GM12878 (cell line): ENCODE measurements around the gene SCAMP1. TPM values are rescaled to one million over a fixed set of nuclear protein-coding genes. Genes with fewer than 3 reads are reported as not detected.

Experiments used
- ATAC-seq: fragments of 200-7000 bp; cut with Tn5 transposase; 3 replicates; pipeline ENCODE4 v1.9.1; 2020; ENCODE audit warnings: mild to moderate bottlenecking, moderate library complexity
- BruUV-seq: library from RNA; stranded (reverse); fragments of 400-500 nt; replicated peaks from 2 replicates; lab custom pipeline; 2021; lab: Mats Ljungman, UMichigan
- CTCF ChIA-PET: fragments of 300-600 bp; sonication (Branson Sonifier 250); formaldehyde crosslinking; extraction: SDS; loops from one replicate; lab custom pipeline; 2021; ENCODE audit warnings: inconsistent platforms; lab: Yijun Ruan, JAX
- POLR2A ChIA-PET: fragments of 350-600 bp; formaldehyde crosslinking; extraction: SDS; loops from one replicate; lab custom pipeline; 2021; ENCODE audit warnings: inconsistent platforms; lab: Charles Lee
- RAD21 ChIA-PET: fragments of 300-600 bp; sonication (Branson Sonifier 250); formaldehyde crosslinking; loops from one replicate; lab custom pipeline; 2023; ENCODE audit warnings: antibody characterized with exemption; ENCODE audit not compliant: unreplicated experiment; lab: Charles Lee
- SMC1A ChIA-PET: fragments of 300-600 bp; sonication (Branson Sonifier 250); formaldehyde crosslinking; loops from one replicate; lab custom pipeline; 2023; ENCODE audit not compliant: unreplicated experiment, uncharacterized antibody; lab: Charles Lee
- DNase-seq: peaks from one replicate; pipeline ENCODE4 v3.0.0-alpha.2; 2011; ENCODE audit warnings: low read depth, low spot score
- FAIRE-seq: peaks from 3 replicates; lab custom pipeline; 2011; peaks lifted over from hg19 to GRCh38; lab: Jason Lieb, UNC
- H2AFZ ChIP-seq: 2 replicates; pipeline ENCODE4 v1.6.0; 2011; ENCODE audit warnings: low read depth, low read length, control low read depth; ENCODE audit not compliant: control insufficient read depth
- H3K27ac ChIP-seq: 2 replicates; pipeline ENCODE4 v1.5.1; 2011; ENCODE audit warnings: control low read depth; ENCODE audit not compliant: control insufficient read depth, insufficient read depth
- H3K27me3 ChIP-seq, 2 experiments: replicated peaks in 1 of 2; 2 replicates each; pipeline versions ENCODE4 v1.6.0 to v1.6.1; 2011; ENCODE audit warnings: low read length in 1 of 2; ENCODE audit not compliant: control insufficient read depth in 2 of 2, insufficient read depth in 2 of 2
- H3K36me3 ChIP-seq, 2 experiments: 2 replicates each; pipeline ENCODE4 v1.5.1; 2011; ENCODE audit warnings: low read length in 1 of 2; ENCODE audit not compliant: control insufficient read depth in 2 of 2, insufficient read depth in 2 of 2
- H3K4me1 ChIP-seq: 2 replicates; pipeline ENCODE4 v1.6.1; 2011; ENCODE audit warnings: mild to moderate bottlenecking, low read length, moderate library complexity, mixed read lengths; ENCODE audit not compliant: control insufficient read depth, insufficient read depth
- H3K4me2 ChIP-seq: 2 replicates; pipeline ENCODE4 v1.6.0; 2011; ENCODE audit warnings: control low read depth; ENCODE audit not compliant: control insufficient read depth, insufficient read depth
- H3K4me3 ChIP-seq: fragments of 200-600 bp; sonication (generic); 2 replicates; pipeline ENCODE4 v1.5.1; 2016
- H3K79me2 ChIP-seq: 2 replicates; pipeline ENCODE4 v1.6.0; 2011; ENCODE audit warnings: low read length; ENCODE audit not compliant: control insufficient read depth, insufficient read depth
- H3K9ac ChIP-seq: 2 replicates; pipeline ENCODE4 v1.8.0; 2011; ENCODE audit warnings: low read length, control low read depth, mixed read lengths; ENCODE audit not compliant: control insufficient read depth, insufficient read depth
- H3K9me3 ChIP-seq: replicated peaks from 3 replicates; pipeline ENCODE4 v1.5.1; 2011; ENCODE audit warnings: mild to moderate bottlenecking, low read length; ENCODE audit not compliant: control insufficient read depth, insufficient read depth
- H4K20me1 ChIP-seq: 2 replicates; pipeline ENCODE4 v1.6.0; 2011; ENCODE audit not compliant: control insufficient read depth, insufficient read depth
- ATF7 ChIP-seq: fragments of 450-650 bp; IDR thresholded peaks from 2 replicates; pipeline ENCODE4 v1.6.1; 2016; ENCODE audit warnings: low read depth, mild to moderate bottlenecking
- CHD4 ChIP-seq: fragments of 200-600 bp; sonication (generic); IDR thresholded peaks from 2 replicates; pipeline ENCODE4 v1.6.1; 2016; ENCODE audit warnings: mild to moderate bottlenecking
- EGR1 ChIP-seq, 2 experiments: IDR thresholded peaks; 1 replicate in 1 of 2; 2 replicates in 1 of 2; pipeline ENCODE4 v1.6.1; 2011 to 2012; ENCODE audit warnings: low read depth in 2 of 2, low read length in 2 of 2, borderline replicate concordance in 1 of 2, mild to moderate bottlenecking in 1 of 2, moderate library complexity in 1 of 2
- HDAC6 ChIP-seq: fragments of 200-600 bp; sonication (generic); IDR thresholded peaks from one replicate; pipeline ENCODE4 v1.8.0; 2017; ENCODE audit warnings: antibody characterized with exemption; ENCODE audit not compliant: unreplicated experiment
- MEF2B ChIP-seq: fragments of 450-650 bp; IDR thresholded peaks from 2 replicates; pipeline ENCODE4 v1.6.1; 2018; ENCODE audit warnings: mild to moderate bottlenecking, moderate library complexity; ENCODE audit not compliant: partially characterized antibody, poor library complexity, severe bottlenecking
- POLR2A ChIP-seq: IDR thresholded peaks from 2 replicates; pipeline ENCODE4 v1.6.1; 2011; ENCODE audit warnings: low read depth, mild to moderate bottlenecking, low read length
- SREBF2 ChIP-seq: IDR thresholded peaks from 2 replicates; pipeline ENCODE4 v1.6.1; 2012; ENCODE audit warnings: mild to moderate bottlenecking, low read length
- YY1 ChIP-seq: IDR thresholded peaks from 2 replicates; pipeline ENCODE4 v1.6.1; 2011; ENCODE audit warnings: low read depth, mild to moderate bottlenecking, low read length
- ZNF622 ChIP-seq: fragments of 450-650 bp; IDR thresholded peaks from 2 replicates; pipeline ENCODE4 v1.6.1; 2017; ENCODE audit warnings: mild to moderate bottlenecking, inconsistent platforms
- WGBS: methylation state at CpG from one replicate; pipeline ENCODE4 v1.1.6; 2016; ENCODE audit warnings: low lambda C conversion rate; ENCODE audit not compliant: insufficient replicate concordance, insufficient coverage; ENCODE audit errors: missing lambda C conversion rate; 5-methylcytosine and 5-hydroxymethylcytosine counted together
- in situ Hi-C: fragments of 300-500 bp; cut with MboI; formaldehyde crosslinking; loops from 9 replicates; pipeline ENCODE4 v1.14.3; 2018; ENCODE audit warnings: mixed read lengths
- intact Hi-C: fragments of 100-400 bp; cut with micrococcal nuclease; formaldehyde crosslinking; loops from one replicate; pipeline ENCODE4 v1.14.2; 2022; ENCODE audit not compliant: unreplicated experiment
- polyA plus RNA-seq, 11 experiments: library from polyadenylated mRNA; depleted of rRNA in 4 of 11; unstranded in 6 of 11; stranded (reverse) in 5 of 11; fragments of >200 nt; fragmentation: Nextera tagmentation in 4 of 11; fragmentation: Illumina TruSeq in 1 of 11; extraction: Ambion mirVana in 4 of 11; extraction: Trizol in 1 of 11; gene quantifications; 1 replicate in 1 of 11; 2 replicates in 10 of 11; pipeline versions ENCODE4 v1.2.1 to v1.2.3, GENCODE V29; 2011 to 2016; ENCODE audit warnings: inconsistent platforms in 2 of 11, missing spikeins in 2 of 11, low read depth in 1 of 11
- total RNA-seq, 4 experiments: library from RNA; depleted of rRNA in 3 of 4; stranded (reverse); fragments of >200 nt in 3 of 4; fragmentation: Illumina TruSeq in 1 of 4; extraction: Trizol in 1 of 4; gene quantifications; 2 replicates each; pipeline versions ENCODE4 v1.2.1 to v1.2.3, GENCODE V29; 2013 to 2021
- TF ChIP-seq, protein P1 (sequence below): fragments of 450-650 bp; IDR thresholded peaks from 2 replicates; pipeline ENCODE4 v1.6.1; 2016; ENCODE audit warnings: mild to moderate bottlenecking
- TF ChIP-seq, protein P2 (sequence below): fragments of 450-650 bp; IDR thresholded peaks from 2 replicates; pipeline ENCODE4 v1.6.1; 2016; ENCODE audit warnings: mild to moderate bottlenecking

The SCAMP1 gene
- total and polyA plus RNA-seq, 10 of the 15 experiments (the other 5 are each of a cell fraction or from before 2014, with no cell fraction given): 6.4 to 27.9 (median 20.0) TPM

DNA sequence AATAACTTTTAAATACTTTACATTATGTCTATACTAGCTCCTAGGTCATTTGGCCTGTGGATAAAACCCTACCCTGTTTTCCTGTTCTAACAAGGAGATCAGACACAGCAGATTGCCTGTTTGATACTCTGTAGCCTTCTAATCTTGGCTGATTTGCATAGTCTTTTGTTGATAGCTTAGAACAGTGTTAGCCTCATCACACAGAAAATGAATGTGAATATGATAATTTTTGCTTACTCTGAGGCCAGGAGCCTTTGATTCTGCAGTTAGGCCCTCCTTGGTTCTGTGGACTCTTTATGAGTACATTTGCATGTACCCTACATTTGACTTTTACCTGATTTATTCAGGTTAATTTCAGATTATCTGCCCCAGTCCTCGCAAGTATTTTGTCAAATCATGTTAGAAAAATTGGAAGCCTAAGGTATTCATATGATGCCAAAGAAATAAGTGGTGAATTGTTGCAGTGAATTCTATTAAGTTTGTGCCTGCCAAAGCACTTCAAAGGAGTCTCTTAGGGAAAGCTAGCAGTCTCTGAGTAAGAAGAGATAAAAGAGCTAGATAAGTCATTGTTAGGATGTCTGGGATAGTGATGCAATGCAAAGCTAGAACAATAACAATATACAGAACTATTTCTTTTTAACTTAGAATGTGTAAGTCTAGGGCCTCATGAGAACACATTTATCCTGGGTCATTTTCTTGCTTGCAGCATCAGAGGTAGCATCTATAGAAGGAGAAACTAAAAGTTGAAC lies 56.4 kb downstream of the SCAMP1 start:
- Histone ChIP-seq H3K4me1 (no peaks in the 10 kb centered on the region), H3K27me3 (no peaks in the 10 kb centered on the region), H3K4me2 (no peak overlapping the region), H3K9ac (no peak overlapping the region), H2AFZ (no peak overlapping the region), H4K20me1 (no peaks in the 10 kb centered on the region), H3K4me3 (no peak overlapping the region), H3K36me3 (peaks cover 0 to 3% of the 10 kb centered on the region in 2 experiments; a peak in 1 of 4 replicates), H3K79me2 (peaks cover 2% of the 10 kb centered on the region; the same call in 1 of the 2 replicates), H3K27ac (no peak overlapping the region), H3K9me3 (no peaks in the 10 kb centered on the region)
- in situ Hi-C loops: no loop called here
- BruUV-seq: no TSS peak
- POLR2A ChIA-PET: interaction anchor here (2.0 kb wide), 1 partner anchor 11 kb away, joined by 7 read pairs; no protein-coding TSS in a partner anchor
- FAIRE-seq (no peak), ATAC-seq (no peak), DNase-seq (no peak)
- CTCF ChIA-PET: interaction anchor here (0.7 kb wide), 1 partner anchor 9 kb away, joined by 4 read pairs; no protein-coding TSS in a partner anchor
- TF ChIP-seq YY1 (no peak), ZNF622 (no peak), POLR2A (no peak)
- WGBS: 96% methylated on average over 1 of the region's 1 CpG
- RAD21 ChIA-PET: no interaction called here
- intact Hi-C loops: no loop called here
- SMC1A ChIA-PET: interaction anchor here (1.3 kb wide), 1 partner anchor 51 kb away, joined by 4 read pairs; no protein-coding TSS in a partner anchor

DNA sequence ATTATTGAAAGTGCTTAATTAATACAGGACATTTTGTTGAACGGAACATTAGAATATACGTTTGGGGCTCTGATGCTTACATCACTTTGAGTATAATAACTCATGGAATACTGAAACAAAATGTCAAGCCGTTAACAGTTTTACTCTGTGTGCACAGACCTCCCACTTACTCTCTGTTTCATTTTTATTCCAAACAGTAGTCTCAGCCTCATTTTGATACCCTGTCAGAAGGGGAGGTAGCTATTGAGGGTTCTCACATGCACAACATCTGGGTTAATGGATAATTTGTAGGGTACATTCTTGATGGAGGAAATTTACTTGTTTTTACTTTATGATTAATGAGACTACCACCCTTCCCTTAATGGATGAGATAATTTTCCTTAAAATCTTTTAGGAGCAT lies 59.0 kb downstream of the SCAMP1 start:
- ChIA-PET CTCF (interaction anchor here (1.1 to 2.5 kb wide), 5 partner anchors 13 to 99 kb away, joined by 3 to 9 read pairs (median 6); partner anchors contain the start of gene SCAMP1), RAD21 (interaction anchor here (0.7 to 1.3 kb wide), 5 partner anchors 13 to 480 kb away, joined by 3 read pairs; no protein-coding TSS in a partner anchor), SMC1A (interaction anchor here (0.7 to 3.2 kb wide), 6 partner anchors 13 to 98 kb away, joined by 3 to 15 read pairs (median 4); no protein-coding TSS in a partner anchor), POLR2A (interaction anchor here (1.1 kb wide), 2 partner anchors 13 to 54 kb away, joined by 3 to 6 read pairs; no protein-coding TSS in a partner anchor)
- FAIRE-seq: peak; percentile 7
- TF ChIP-seq, protein P1, sequence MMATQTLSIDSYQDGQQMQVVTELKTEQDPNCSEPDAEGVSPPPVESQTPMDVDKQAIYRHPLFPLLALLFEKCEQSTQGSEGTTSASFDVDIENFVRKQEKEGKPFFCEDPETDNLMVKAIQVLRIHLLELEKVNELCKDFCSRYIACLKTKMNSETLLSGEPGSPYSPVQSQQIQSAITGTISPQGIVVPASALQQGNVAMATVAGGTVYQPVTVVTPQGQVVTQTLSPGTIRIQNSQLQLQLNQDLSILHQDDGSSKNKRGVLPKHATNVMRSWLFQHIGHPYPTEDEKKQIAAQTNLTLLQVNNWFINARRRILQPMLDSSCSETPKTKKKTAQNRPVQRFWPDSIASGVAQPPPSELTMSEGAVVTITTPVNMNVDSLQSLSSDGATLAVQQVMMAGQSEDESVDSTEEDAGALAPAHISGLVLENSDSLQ: 0 out of 2 replicates have a peak, but pooled peaks have one; percentile 37
- TF ChIP-seq SREBF2: no peak
- no peak for TF ChIP-seq MEF2B
- no peak for TF ChIP-seq HDAC6
- TF ChIP-seq CHD4: no peak
- TF ChIP-seq, protein P2, sequence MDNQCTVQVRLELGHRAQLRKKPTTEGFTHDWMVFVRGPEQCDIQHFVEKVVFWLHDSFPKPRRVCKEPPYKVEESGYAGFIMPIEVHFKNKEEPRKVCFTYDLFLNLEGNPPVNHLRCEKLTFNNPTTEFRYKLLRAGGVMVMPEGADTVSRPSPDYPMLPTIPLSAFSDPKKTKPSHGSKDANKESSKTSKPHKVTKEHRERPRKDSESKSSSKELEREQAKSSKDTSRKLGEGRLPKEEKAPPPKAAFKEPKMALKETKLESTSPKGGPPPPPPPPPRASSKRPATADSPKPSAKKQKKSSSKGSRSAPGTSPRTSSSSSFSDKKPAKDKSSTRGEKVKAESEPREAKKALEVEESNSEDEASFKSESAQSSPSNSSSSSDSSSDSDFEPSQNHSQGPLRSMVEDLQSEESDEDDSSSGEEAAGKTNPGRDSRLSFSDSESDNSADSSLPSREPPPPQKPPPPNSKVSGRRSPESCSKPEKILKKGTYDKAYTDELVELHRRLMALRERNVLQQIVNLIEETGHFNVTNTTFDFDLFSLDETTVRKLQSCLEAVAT: peak; percentile 47; the same call in 1 of the 2 replicates
- TF ChIP-seq EGR1 (IDR thresholded peaks at IDR 0.05; ENCODE audit: borderline replicate concordance in 1 of 2, low read depth in 2 of 2, low read length in 2 of 2): no peak
- peak; percentile 35; the same call in 1 of the 2 replicates for TF ChIP-seq ATF7
- peak; percentile 5 for DNase-seq
- no TSS peak for BruUV-seq
- Histone ChIP-seq H2AFZ (no peak overlapping the region), H3K9me3 (no peaks in the 10 kb centered on the region), H3K4me3 (no peak overlapping the region), H3K79me2 (no peaks in the 10 kb centered on the region; the same call in 1 of the 2 replicates), H4K20me1 (no peaks in the 10 kb centered on the region), H3K27ac (no peak overlapping the region), H3K4me2 (no peak overlapping the region), H3K4me1 (no peaks in the 10 kb centered on the region), H3K9ac (no peak overlapping the region), H3K27me3 (no peaks in the 10 kb centered on the region), H3K36me3 (peaks cover 0 to 3% of the 10 kb centered on the region in 2 experiments; a peak in 1 of 4 replicates)
- intact Hi-C loops (no loop called here), in situ Hi-C loops (no loop called here)
- WGBS: 40% methylated on average over 3 of the region's 3 CpGs
- ATAC-seq: peak; percentile 94
